C4-2B (cell line): ENCODE data around the gene TPP1.

ENCODE experiments used
- CTCF ChIP-seq: fragments of 450-650 bp; conservative IDR thresholded peaks from 2 replicates; pipeline ENCODE4 v1.5.1; 2017; ENCODE audit warnings: mild to moderate bottlenecking
- ZFX ChIP-seq: fragments of 450-650 bp; IDR thresholded peaks from 2 replicates; pipeline ENCODE4 v1.6.1; 2017

GRCh38 chr11:6655790-6656583 lies 36.8 kb upstream of the TPP1 start, which contains the start of gene DCHS1:
- TF ChIP-seq CTCF, result no peak
- no peak for TF ChIP-seq ZFX
